Posterior cingulate gyrus (tissue), 11 donors: ENCODE data around the gene TERC.
A peak's percentile ranks its signal among the peaks of the same experiment; 100 is the strongest.
"Not testable (repeated sequence)": the region's sequence is repeated elsewhere in the genome, so short reads cannot be mapped to it uniquely, and the experiment has no call there.

Experiments
- DNase-seq, 10 donors: peaks; one replicate each; pipeline versions ENCODE4 v3.0.0 to v3.0.0-alpha.2; 2020 to 2021; ENCODE audit warnings: mixed read lengths in 3 of 10
- intact Hi-C: fragments of 100-400 bp; cut with DNase I; formaldehyde crosslinking; loops from one replicate; pipeline ENCODE4 v1.15.1; 2023

The TERC gene

DNA sequence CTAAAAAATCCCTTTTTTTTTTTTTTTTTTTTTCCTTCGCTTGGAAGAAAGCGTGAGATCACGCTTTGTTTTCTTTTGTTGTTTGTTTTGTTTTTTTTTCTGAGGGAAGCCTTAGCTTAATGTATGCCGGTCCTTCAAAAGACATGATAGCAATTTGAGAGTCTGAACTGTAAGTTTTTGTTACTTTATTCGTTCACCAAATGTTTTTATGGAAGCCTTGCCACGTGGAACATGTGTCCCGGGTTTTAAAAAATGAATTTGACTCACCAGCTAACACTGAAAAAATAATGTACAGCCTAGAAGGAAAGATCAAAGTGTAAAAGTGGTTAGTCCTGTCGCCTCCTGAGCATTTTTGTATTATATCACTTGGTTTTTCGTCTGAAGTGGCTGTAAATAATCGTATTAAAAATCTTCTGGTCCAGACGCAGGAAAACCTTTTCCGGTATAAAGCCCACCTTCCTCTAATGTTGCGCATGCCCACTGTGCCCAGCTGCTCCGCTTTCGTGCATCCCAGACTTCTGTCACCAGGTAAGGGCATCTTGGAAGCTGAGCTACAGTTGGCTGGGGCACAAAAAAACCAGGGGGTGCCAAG, 7.5 kb upstream of the TERC start:
- intact Hi-C loops = loop anchor here (10.0 kb wide), 1 partner anchor 192 kb away; the partner anchor contains the start of gene SEC62
- DNase-seq = peak; percentile 53 to 95 (median 76)

DNA sequence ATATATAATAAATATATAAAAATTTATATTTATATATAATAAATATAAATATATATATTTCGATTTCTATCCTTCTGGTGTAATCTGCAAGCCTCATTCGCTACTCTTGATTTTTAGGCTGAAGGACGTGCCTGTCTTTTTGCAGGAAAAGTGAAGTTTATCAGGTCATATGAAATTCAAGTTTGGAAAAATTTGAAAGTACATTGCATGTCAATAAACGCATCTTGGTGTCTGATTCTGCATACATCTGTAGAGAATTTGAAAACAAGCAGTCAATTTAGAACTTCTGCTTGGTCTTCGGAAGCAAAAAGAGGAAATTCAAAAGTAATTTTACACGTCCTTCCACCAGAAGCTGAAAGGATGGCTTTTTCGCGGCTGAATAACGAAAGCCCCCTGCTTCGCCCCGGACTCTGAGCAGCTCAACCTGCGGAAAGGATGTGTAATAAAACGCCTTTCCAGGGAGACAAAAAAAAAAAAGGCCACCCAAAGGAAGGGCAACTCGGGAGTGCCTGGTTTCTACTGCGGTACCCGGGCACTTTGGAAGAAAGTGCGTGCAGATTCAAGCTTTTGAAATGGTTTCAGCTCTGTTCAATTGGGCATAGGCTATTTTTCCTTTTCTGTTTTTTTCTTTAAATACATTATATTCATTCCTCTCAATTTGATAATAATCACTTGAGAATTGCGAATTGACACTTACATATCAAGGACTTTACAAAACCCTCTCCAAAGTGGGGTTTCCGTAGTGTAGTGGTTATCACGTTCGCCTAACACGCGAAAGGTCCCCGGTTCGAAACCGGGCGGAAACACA, 6.8 kb upstream of the TERC start:
- intact Hi-C loops = loop anchor here (10.0 kb wide), 1 partner anchor 193 kb away; the partner anchor contains the start of gene SEC62
- DNase-seq = peak in 4 of 10 donors; percentile 19 to 80 (median 77)

DNA sequence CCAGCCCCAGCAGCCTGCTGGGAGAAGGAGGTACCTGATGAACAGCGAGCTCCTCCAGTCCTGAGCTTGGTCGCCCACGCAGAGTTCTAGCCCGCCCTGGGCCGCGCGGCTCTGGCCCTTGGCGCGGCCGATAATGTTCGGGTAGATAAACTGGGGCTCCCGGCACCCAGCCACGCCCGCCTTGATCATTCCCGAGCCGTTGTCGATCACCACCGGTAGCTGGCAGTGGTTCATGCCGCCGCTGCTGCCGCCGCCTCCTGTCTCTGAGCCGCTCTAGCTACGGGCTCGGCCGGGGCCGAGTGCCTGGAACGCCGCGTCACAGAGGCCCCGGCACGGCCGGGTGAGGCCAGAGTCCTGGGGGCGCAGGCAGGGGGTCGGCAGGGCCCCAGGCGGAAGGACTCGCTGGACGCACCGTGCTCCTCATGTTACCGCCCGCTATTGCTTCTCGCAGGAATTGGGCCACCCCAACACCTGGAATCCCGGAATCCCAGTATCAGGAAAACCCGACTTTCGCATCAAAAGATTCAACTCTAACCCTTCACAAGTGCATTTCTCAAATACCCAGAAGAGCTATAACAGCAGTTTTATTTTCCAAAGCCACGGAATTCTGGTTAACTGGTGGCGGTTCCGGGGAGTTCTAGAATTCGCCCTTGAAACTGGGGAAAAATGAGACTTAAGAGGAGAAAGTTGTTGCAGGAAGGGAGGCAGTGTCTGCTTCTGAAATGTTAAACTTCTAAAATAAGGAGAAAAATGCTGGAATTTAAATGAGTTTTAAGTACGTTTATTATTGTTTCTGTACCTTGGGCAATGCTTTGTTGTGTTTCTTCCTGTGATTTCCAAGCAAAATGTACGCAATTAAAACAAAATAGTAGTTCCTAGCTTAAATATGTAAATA, 4.7 kb upstream of the TERC start, which contains the start of gene ACTRT3:
Gene ACTRT3 (minus strand): TSS at position 275 of the 895 bp plus-strand sequence. CDS start 41 bp downstream, at position 234.
- peak; percentile 40 to 92 (median 59) for DNase-seq
- intact Hi-C loops = loop anchor here (10.0 kb wide), 1 partner anchor 195 kb away; the partner anchor contains the start of gene SEC62

DNA sequence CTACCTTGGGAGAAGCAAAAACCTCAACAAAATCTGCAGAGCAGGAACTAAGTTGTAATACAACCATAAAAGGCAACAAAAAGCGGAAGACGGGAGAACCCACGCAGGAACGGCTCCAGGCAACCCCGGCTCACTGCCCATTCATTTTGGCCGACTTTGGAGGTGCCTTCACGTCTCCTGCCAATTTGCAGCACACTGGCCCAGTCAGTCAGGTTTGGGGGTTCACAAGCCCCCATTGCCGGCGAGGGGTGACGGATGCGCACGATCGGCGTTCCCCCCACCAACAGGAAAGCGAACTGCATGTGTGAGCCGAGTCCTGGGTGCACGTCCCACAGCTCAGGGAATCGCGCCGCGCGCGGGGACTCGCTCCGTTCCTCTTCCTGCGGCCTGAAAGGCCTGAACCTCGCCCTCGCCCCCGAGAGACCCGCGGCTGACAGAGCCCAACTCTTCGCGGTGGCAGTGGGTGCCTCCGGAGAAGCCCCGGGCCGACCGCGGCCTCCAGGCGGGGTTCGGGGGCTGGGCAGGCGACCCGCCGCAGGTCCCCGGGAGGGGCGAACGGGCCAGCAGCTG, 463 bp downstream of the TERC start:
- peak; percentile 43 to 94 (median 58) for DNase-seq
- intact Hi-C loops = no loop called here

DNA sequence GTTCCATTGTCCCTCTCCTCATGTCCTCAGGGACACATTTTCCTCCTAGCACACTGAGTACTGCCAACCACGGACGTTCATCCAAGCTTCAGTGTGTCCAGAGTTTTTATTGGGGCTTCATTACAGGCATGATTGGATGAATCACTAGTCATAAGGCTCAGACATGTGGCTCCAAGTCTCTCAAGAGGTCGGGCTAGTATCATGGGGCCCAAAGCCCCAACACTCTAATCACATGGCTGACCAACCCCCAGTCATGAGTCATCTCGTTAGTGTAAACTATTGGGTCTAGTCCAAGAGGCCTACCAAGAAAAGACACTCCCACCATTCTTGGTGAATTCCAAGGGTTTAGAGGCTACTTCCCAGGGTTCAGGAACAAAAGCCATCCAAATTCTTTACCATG, 4.4 kb downstream of the TERC start:
- no peak for DNase-seq
- intact Hi-C loops = no loop called here

DNA sequence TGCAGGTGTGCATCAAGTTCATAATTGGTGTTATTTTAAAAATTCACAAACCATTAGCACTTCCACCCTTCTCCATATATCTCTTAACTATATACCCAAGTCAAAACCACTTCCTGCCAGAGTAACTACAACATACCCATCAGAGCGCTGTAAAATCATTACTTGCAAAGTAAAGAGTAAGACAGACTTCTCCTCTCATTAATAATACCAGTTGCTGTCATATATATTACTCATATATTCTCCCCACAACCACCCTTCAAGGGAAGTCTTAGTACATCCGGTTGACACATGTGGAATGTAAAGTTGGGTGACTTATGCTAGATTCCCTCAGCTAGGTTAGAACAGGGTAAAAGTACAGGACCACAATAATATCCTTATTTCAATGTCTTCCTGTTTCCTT, 5.6 kb downstream of the TERC start:
- no peak for DNase-seq
- intact Hi-C loops = no loop called here

- no peak for DNase-seq
- intact Hi-C loops = no loop called here
These were observed 6.4 kb downstream of the TERC start for GRCh38 chr3:169758359-169758994.

DNA sequence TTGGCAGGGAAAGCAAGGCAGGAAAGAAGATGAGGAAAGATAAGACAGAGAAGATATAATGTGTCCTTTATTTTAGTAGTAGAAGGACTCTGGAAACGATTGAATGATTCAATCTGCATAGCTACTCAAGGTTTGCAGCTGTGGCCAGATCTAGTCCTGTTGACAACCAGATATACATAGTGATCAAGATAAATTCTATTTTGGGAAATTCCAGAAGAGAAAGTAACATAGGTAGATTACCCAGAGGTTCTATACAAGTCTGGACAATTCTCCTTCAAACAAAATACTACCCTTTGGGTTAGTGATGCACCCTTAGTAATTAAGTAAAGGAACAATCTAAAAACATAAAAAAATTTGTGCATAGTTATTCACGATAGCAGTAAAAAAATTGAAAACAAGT, 9.4 kb downstream of the TERC start:
- DNase-seq = no peak
- intact Hi-C loops = no loop called here

DNA sequence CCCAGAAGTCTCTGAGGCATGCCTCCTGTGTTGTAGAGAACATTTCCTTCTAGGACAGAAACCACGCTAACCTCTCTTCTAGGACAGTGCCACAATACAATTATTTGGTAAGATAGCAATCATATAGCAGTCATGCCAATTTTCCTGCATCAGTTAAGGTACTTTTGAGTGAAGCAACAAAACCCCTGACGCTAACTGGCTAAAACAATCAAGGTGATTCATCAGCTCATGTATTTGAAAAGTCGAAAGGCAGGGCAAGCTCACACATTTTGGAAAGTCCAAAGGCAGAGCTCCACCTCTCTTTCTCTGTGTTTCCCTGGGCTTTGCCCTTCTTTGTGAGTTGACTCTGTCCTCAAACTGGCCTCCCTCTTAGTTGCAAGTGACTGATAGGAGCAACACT, 10.1 kb downstream of the TERC start:
- intact Hi-C loops = no loop called here
- no peak for DNase-seq

- intact Hi-C loops = no loop called here
- no peak for DNase-seq
These were observed 13.0 kb downstream of the TERC start for GRCh38 chr3:169751875-169752274.

- intact Hi-C loops = no loop called here
- DNase-seq = no peak
These were observed 14.2 kb downstream of the TERC start for GRCh38 chr3:169750665-169751064.

- intact Hi-C loops = loop anchor here (10.0 kb wide), 1 partner anchor 594 kb away; no protein-coding TSS in a partner anchor
- no peak for DNase-seq
These were observed 16.2 kb downstream of the TERC start for GRCh38 chr3:169748670-169749069.

GRCh38 chr3:169746924-169747323, 17.9 kb downstream of the TERC start:
- DNase-seq = no peak
- intact Hi-C loops = loop anchor here (10.0 kb wide), 1 partner anchor 592 kb away; no protein-coding TSS in a partner anchor

GRCh38 chr3:169744366-169745054, 20.4 kb downstream of the TERC start:
- DNase-seq = no peak
- intact Hi-C loops = loop anchor here (10.0 kb wide), 1 partner anchor 590 kb away; no protein-coding TSS in a partner anchor

GRCh38 chr3:169739067-169739466, 25.8 kb downstream of the TERC start:
- DNase-seq = no peak
- intact Hi-C loops = no loop called here

GRCh38 chr3:169731857-169732256, 33.0 kb downstream of the TERC start:
- intact Hi-C loops, DNase-seq: not testable (repeated sequence)

GRCh38 chr3:169722724-169723123, 42.1 kb downstream of the TERC start:
- no peak for DNase-seq
- intact Hi-C loops = no loop called here

DNA sequence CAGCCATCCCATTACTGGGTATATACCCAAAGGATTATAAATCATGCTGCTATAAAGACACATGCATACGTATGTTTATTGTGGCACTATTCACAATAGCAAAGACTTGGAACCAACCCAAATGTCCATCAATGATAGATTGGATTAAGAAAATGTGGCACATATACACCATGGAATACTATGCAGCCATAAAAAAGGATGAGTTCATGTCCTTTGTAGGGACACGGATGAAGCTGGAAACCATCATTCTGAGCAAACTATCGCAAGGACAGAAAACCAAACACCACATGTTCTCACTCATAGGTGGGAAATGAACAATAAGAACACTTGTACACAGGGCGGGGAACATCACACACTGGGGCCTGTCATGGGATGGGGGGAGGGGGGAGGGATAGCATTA, 46.4 kb downstream of the TERC start:
- DNase-seq, intact Hi-C loops: not testable (repeated sequence)
